Neuronal stem cell (in vitro differentiated cells): ENCODE results near the gene ERBIN.

Experiments
- DNase-seq: peaks from one replicate; pipeline ENCODE4 v3.0.0-alpha.2; 2013; ENCODE audit warnings: low spot score
- H2AFZ ChIP-seq: one replicate; pipeline ENCODE4 v1.6.1; 2013; ENCODE audit warnings: mild to moderate bottlenecking, low read length, inconsistent platforms
- H2AK5ac ChIP-seq: 2 replicates; pipeline ENCODE4 v1.6.1; 2013; ENCODE audit warnings: low read depth, mild to moderate bottlenecking, inconsistent platforms, low read length, moderate library complexity, mixed read lengths
- H2BK120ac ChIP-seq: 2 replicates; pipeline ENCODE4 v1.6.1; 2013; ENCODE audit warnings: low read depth, mild to moderate bottlenecking, inconsistent platforms, low read length, moderate library complexity, mixed read lengths
- H2BK12ac ChIP-seq: one replicate; pipeline ENCODE4 v1.6.1; 2013; ENCODE audit warnings: low read length, inconsistent platforms
- H2BK15ac ChIP-seq: 2 replicates; pipeline ENCODE4 v1.6.1; 2013; ENCODE audit warnings: mild to moderate bottlenecking, low read length, inconsistent platforms, mixed read lengths
- H2BK5ac ChIP-seq: one replicate; pipeline ENCODE4 v1.6.1; 2013; ENCODE audit warnings: inconsistent platforms, mild to moderate bottlenecking, low read length, moderate library complexity
- H3K14ac ChIP-seq: one replicate; pipeline ENCODE4 v1.6.1; 2013; ENCODE audit warnings: low read length, inconsistent platforms
- H3K18ac ChIP-seq: 2 replicates; pipeline ENCODE4 v1.6.1; 2013; ENCODE audit warnings: low read length, inconsistent platforms
- H3K23ac ChIP-seq: 2 replicates; pipeline ENCODE4 v1.6.1; 2013; ENCODE audit warnings: low read depth, mild to moderate bottlenecking, mixed read lengths, low read length, inconsistent platforms; ENCODE audit not compliant: poor library complexity
- H3K27ac ChIP-seq: replicated peaks from 3 replicates; pipeline ENCODE4 v1.5.1; 2013; ENCODE audit warnings: low read length, inconsistent platforms
- H3K27me3 ChIP-seq, 3 experiments: 2 replicates each; pipeline ENCODE4 v1.6.1; 2013; ENCODE audit warnings: low read length in 3 of 3, mild to moderate bottlenecking in 2 of 3, inconsistent platforms in 1 of 3, low read depth in 1 of 3, mixed read lengths in 1 of 3, moderate library complexity in 1 of 3; ENCODE audit not compliant: control insufficient read depth in 3 of 3, insufficient read depth in 3 of 3
- H3K36me3 ChIP-seq, 2 donors: replicated peaks in 1 of 2; 2 replicates each; pipeline ENCODE4 v1.6.1; 2013; ENCODE audit warnings: low read length in 2 of 2; ENCODE audit not compliant: control insufficient read depth in 2 of 2, insufficient read depth in 2 of 2
- H3K4ac ChIP-seq: 2 replicates; pipeline ENCODE4 v1.6.1; 2013; ENCODE audit warnings: inconsistent platforms, mild to moderate bottlenecking, low read length, moderate library complexity
- H3K4me1 ChIP-seq, 2 donors: 1 replicate in 1 of 2; 2 replicates in 1 of 2; pipeline ENCODE4 v1.6.1; 2013; ENCODE audit warnings: low read length in 2 of 2, low read depth in 1 of 2; ENCODE audit not compliant: control insufficient read depth in 2 of 2, insufficient read depth in 1 of 2
- H3K4me2 ChIP-seq: one replicate; pipeline ENCODE4 v1.6.1; 2013; ENCODE audit warnings: mild to moderate bottlenecking, low read length, inconsistent platforms; ENCODE audit not compliant: insufficient read depth, poor library complexity, severe bottlenecking
- H3K4me3 ChIP-seq, 2 donors: 2 replicates each; pipeline ENCODE4 v1.5.1; 2013; ENCODE audit warnings: low read length in 2 of 2, mild to moderate bottlenecking in 2 of 2, inconsistent platforms in 1 of 2, moderate library complexity in 1 of 2
- H3K79me1 ChIP-seq: one replicate; pipeline ENCODE4 v1.6.1; 2013; ENCODE audit warnings: low read depth, mild to moderate bottlenecking, inconsistent platforms, low read length, moderate library complexity
- H3K9ac ChIP-seq: one replicate; pipeline ENCODE4 v1.6.1; 2013; ENCODE audit warnings: mild to moderate bottlenecking, low read depth, low read length, inconsistent platforms; ENCODE audit not compliant: poor library complexity
- H3K9me3 ChIP-seq, 2 donors: replicated peaks in 1 of 2; 2 replicates each; pipeline versions ENCODE3 to v1.6.1; 2013; ENCODE audit warnings: low read length in 2 of 2, mild to moderate bottlenecking in 2 of 2, inconsistent platforms in 1 of 2, low read depth in 1 of 2, mixed read lengths in 1 of 2, moderate library complexity in 1 of 2; ENCODE audit not compliant: control insufficient read depth in 2 of 2, insufficient read depth in 1 of 2
- H4K8ac ChIP-seq: one replicate; pipeline ENCODE4 v1.6.1; 2013; ENCODE audit warnings: low read depth, mild to moderate bottlenecking, inconsistent platforms, low read length, moderate library complexity
- H4K91ac ChIP-seq: one replicate; pipeline ENCODE4 v1.6.1; 2013; ENCODE audit warnings: low read length, low read depth, mild to moderate bottlenecking, inconsistent platforms; ENCODE audit not compliant: poor library complexity
- WGBS, 2 donors: extraction: QIAGEN DNeasy Blood & Tissue Kit; methylation state at CpG; one replicate each; pipeline ENCODE4 v1.1.7; 2013; ENCODE audit warnings: missing lambda C conversion rate in 2 of 2, mixed read lengths in 1 of 2; ENCODE audit not compliant: insufficient read length in 2 of 2, insufficient replicate concordance in 1 of 2; ENCODE audit errors: extremely low coverage in 2 of 2; 5-methylcytosine and 5-hydroxymethylcytosine counted together

Gene ERBIN

GRCh38 chr5:65902104-65902503 is 24.3 kb upstream of the ERBIN start:
- no peak overlapping the region for H3K18ac ChIP-seq
- no peak overlapping the region for H2BK15ac ChIP-seq
- no peaks in the 10 kb centered on the region for H3K4me1 ChIP-seq
- H3K27ac ChIP-seq: no peak overlapping the region
- H3K36me3 ChIP-seq: no peaks in the 10 kb centered on the region
- H3K9ac ChIP-seq: no peak overlapping the region
- no peak overlapping the region for H4K91ac ChIP-seq
- no peak overlapping the region for H3K4me3 ChIP-seq
- H2BK120ac ChIP-seq: no peak overlapping the region
- H3K27me3 ChIP-seq: peaks cover 0 to 8% (median 0%) of the 10 kb centered on the region in 3 experiments
- H3K79me1 ChIP-seq: no peaks in the 10 kb centered on the region
- H3K14ac ChIP-seq: no peak overlapping the region
- no peak overlapping the region for H2AK5ac ChIP-seq
- H2BK12ac ChIP-seq: no peak overlapping the region
- H4K8ac ChIP-seq: no peak overlapping the region
- no peak overlapping the region for H3K23ac ChIP-seq
- H3K9me3 ChIP-seq: no peaks in the 10 kb centered on the region
- no peak overlapping the region for H3K4ac ChIP-seq
- H2AFZ ChIP-seq: no peak overlapping the region
- DNase-seq: no peak
- no CpG with 5 or more reads among the region's 4 CpGs for WGBS, 2 donors
- H2BK5ac ChIP-seq: no peak overlapping the region
- H3K4me2 ChIP-seq: no peak overlapping the region

DNA sequence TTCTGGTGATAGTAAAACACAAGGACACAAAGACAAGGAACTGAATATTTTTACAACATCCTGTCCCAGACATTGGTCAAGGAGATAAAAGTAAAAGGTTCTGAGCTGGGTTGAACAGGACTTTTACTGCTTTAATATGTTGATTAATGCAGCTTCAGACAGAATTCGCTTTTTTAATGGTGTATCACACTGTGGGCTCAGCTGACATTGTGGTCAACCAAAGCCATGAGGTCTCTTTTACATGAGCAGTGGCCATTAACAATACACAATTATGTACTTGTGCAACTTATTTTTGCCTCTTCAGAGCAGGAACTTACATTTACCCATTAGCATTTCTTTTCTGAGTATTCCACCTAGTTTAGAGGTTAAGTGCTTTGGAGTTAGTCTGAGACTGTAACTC is 22.8 kb upstream of the ERBIN start:
- Histone ChIP-seq H3K4ac (no peak overlapping the region), H2BK5ac (no peak overlapping the region), H3K4me2 (no peak overlapping the region), H3K23ac (no peak overlapping the region), H3K4me3 (no peak overlapping the region), H2BK120ac (no peak overlapping the region), H3K14ac (no peak overlapping the region), H2AK5ac (no peak overlapping the region), H3K27ac (no peak overlapping the region), H3K36me3 (no peaks in the 10 kb centered on the region), H2AFZ (peak overlapping the region; percentile 4), H3K79me1 (no peaks in the 10 kb centered on the region), H3K4me1 (no peaks in the 10 kb centered on the region), H2BK12ac (no peak overlapping the region), H3K9ac (no peak overlapping the region), H3K18ac (no peak overlapping the region), H3K9me3 (no peaks in the 10 kb centered on the region), H4K91ac (no peak overlapping the region), H3K27me3 (peaks cover 0 to 8% (median 0%) of the 10 kb centered on the region in 3 experiments), H2BK15ac (no peak overlapping the region), H4K8ac (no peak overlapping the region)
- DNase-seq: no peak
- WGBS, 2 donors: no CpG with 5 or more reads among the region's 1 CpG

- H2AFZ ChIP-seq: no peak overlapping the region
- no peak overlapping the region for H2BK15ac ChIP-seq
- H3K4me1 ChIP-seq: no peaks in the 10 kb centered on the region
- no peak overlapping the region for H3K27ac ChIP-seq
- H3K4ac ChIP-seq: no peak overlapping the region
- no peak overlapping the region for H4K8ac ChIP-seq
- no peak overlapping the region for H3K9ac ChIP-seq
- no peaks in the 10 kb centered on the region for H3K36me3 ChIP-seq
- no peak overlapping the region for H3K4me3 ChIP-seq
- H3K27me3 ChIP-seq: no peaks in the 10 kb centered on the region
- no peak overlapping the region for H3K4me2 ChIP-seq
- H3K18ac ChIP-seq: no peak overlapping the region
- H3K23ac ChIP-seq: no peak overlapping the region
- DNase-seq: no peak
- no peak overlapping the region for H2AK5ac ChIP-seq
- H3K14ac ChIP-seq: no peak overlapping the region
- no peak overlapping the region for H4K91ac ChIP-seq
- no peak overlapping the region for H2BK5ac ChIP-seq
- no peaks in the 10 kb centered on the region for H3K9me3 ChIP-seq
- H2BK12ac ChIP-seq: no peak overlapping the region
- no peak overlapping the region for H2BK120ac ChIP-seq
- no peaks in the 10 kb centered on the region for H3K79me1 ChIP-seq
These were observed 20.1 kb upstream of the ERBIN start for GRCh38 chr5:65906256-65906655.

- Histone ChIP-seq H3K4ac (no peak overlapping the region), H4K91ac (no peak overlapping the region), H3K4me2 (no peak overlapping the region), H2AK5ac (no peak overlapping the region), H3K4me1 (no peaks in the 10 kb centered on the region), H3K9me3 (no peaks in the 10 kb centered on the region), H3K4me3 (no peak overlapping the region), H3K23ac (no peak overlapping the region), H2BK120ac (no peak overlapping the region), H3K36me3 (no peaks in the 10 kb centered on the region), H2BK5ac (no peak overlapping the region), H3K18ac (no peak overlapping the region), H2AFZ (no peak overlapping the region), H3K27me3 (peaks cover 0 to 4% (median 0%) of the 10 kb centered on the region in 3 experiments), H2BK15ac (no peak overlapping the region), H2BK12ac (no peak overlapping the region), H3K79me1 (no peaks in the 10 kb centered on the region), H3K27ac (no peak overlapping the region), H3K14ac (no peak overlapping the region), H4K8ac (no peak overlapping the region), H3K9ac (no peak overlapping the region)
- DNase-seq: no peak
- whole genome bisulfite sequencing, 2 donors: no CpG with 5 or more reads among the region's 2 CpGs
These were observed 19.2 kb upstream of the ERBIN start for GRCh38 chr5:65907135-65907534.
